DOHH2 (cell line): ENCODE data around the gene ANKRD34A.

ENCODE experiments used
- EZH2phosphoT487 ChIP-seq: fragments of 200-600 bp; sonication (generic); IDR thresholded peaks from 2 replicates; pipeline ENCODE4 v1.6.1; 2017; ENCODE audit warnings: borderline replicate concordance, mild to moderate bottlenecking, antibody characterized with exemption, low read length, moderate library complexity, mixed read lengths
- TF ChIP-seq, protein P1 (sequence below): fragments of 200-600 bp; sonication (generic); IDR thresholded peaks from one replicate; pipeline ENCODE4 v1.5.1; 2014; ENCODE audit warnings: antibody characterized with exemption, mild to moderate bottlenecking, low read depth, low read length; ENCODE audit not compliant: poor library complexity, severe bottlenecking

DNA sequence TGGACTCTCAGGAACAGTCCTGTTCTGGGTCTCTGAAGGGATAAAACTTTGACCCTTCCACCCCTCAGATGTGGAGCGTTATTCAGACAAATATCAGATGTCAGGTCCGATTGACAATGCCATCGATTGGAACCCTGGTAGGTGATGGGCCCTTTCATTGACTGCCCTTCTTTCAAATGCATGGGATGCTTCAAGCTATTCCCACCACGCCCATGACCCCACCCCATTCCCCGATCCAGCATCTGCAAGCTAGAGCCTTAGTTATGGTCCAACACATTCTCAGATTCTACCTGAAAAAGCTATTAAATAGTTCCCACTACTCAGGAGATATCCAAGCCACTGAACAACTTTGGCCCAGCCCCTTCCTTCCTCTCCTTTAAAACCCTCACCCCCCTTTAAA lies 12.6 kb upstream of the ANKRD34A start:
- TF ChIP-seq, protein P1, sequence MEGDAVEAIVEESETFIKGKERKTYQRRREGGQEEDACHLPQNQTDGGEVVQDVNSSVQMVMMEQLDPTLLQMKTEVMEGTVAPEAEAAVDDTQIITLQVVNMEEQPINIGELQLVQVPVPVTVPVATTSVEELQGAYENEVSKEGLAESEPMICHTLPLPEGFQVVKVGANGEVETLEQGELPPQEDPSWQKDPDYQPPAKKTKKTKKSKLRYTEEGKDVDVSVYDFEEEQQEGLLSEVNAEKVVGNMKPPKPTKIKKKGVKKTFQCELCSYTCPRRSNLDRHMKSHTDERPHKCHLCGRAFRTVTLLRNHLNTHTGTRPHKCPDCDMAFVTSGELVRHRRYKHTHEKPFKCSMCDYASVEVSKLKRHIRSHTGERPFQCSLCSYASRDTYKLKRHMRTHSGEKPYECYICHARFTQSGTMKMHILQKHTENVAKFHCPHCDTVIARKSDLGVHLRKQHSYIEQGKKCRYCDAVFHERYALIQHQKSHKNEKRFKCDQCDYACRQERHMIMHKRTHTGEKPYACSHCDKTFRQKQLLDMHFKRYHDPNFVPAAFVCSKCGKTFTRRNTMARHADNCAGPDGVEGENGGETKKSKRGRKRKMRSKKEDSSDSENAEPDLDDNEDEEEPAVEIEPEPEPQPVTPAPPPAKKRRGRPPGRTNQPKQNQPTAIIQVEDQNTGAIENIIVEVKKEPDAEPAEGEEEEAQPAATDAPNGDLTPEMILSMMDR: no peak
- TF ChIP-seq EZH2phosphoT487: no peak
